D721Med (cell line): ENCODE data around the gene MAP3K13.

ENCODE experiments used
- DNase-seq: peaks from one replicate; pipeline ENCODE4 v3.0.0; 2011; ENCODE audit warnings: low spot score; ENCODE audit not compliant: insufficient read length
- FAIRE-seq: peaks from 2 replicates; lab custom pipeline; 2011; peaks lifted over from hg19 to GRCh38; lab: Jason Lieb, UNC
- CTCF ChIP-seq: IDR thresholded peaks from 2 replicates; pipeline ENCODE4 v1.5.1; 2012; ENCODE audit warnings: mild to moderate bottlenecking, control low read depth; ENCODE audit not compliant: insufficient read depth; ENCODE audit errors: missing control alignments

Gene MAP3K13

GRCh38 chr3:185490241-185490640 is 127.3 kb downstream of the MAP3K13 start:
- FAIRE-seq = no peak
- no peak for DNase-seq
- no peak for TF ChIP-seq CTCF

- peak; percentile 2 for TF ChIP-seq CTCF
- DNase-seq (peak; percentile 96), FAIRE-seq (no peak)
Observed at GRCh38 chr3:185498503-185499396, 135.8 kb downstream of the MAP3K13 start, which contains the start of gene TMEM41A. TMEM41A (minus strand) TSS chr3:185499035; CDS start chr3:185498961, 74 bp downstream.

GRCh38 chr3:185502987-185503386 is 140.1 kb downstream of the MAP3K13 start:
- no peak for TF ChIP-seq CTCF
- no peak for DNase-seq
- no peak for FAIRE-seq

DNA sequence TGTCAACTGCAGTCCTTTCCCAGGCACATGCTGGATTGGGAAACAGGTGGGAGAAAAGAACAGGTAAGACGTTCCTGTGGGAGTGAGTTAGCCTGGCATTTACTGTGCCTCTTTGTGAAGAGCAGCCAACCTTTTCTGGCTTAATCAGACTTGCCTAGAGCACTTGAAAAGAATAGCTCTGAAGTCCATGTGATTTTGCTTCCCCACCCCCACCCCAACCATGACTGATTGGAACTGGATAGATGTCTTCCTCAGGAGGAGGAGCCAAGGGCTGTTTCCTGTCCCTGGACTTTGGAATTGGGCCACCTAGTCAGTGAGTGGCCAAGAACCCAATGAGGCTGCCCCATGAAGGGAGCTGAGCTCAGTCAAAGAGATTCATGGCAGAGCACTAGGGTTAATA is 140.6 kb downstream of the MAP3K13 start:
- DNase-seq (no peak), FAIRE-seq (no peak)
- no peak for TF ChIP-seq CTCF

- no peak for FAIRE-seq
- TF ChIP-seq CTCF = no peak
- DNase-seq = no peak
Observed at GRCh38 chr3:185504636-185505035, 141.7 kb downstream of the MAP3K13 start.

DNA sequence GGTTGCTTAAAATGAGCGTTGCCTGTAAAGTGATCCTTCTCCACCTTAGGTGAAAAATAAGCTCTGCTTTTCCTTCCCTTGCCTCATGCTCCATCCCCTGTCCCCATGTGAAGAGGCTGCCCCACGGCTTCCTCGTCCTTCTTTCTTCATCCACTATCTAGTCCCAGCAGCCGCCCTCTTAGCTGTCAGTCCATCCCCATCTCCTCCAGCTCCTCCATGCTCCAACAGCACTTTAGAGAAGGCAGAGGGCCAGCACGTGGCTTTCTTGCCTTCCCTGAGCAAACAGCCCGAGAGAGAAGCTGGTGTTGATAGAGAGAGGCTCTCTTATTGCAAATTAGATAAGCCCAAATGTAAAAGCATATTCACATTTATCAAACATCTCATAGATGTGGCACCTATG is 144.9 kb downstream of the MAP3K13 start:
- DNase-seq (no peak), FAIRE-seq (no peak)
- TF ChIP-seq CTCF = no peak

DNA sequence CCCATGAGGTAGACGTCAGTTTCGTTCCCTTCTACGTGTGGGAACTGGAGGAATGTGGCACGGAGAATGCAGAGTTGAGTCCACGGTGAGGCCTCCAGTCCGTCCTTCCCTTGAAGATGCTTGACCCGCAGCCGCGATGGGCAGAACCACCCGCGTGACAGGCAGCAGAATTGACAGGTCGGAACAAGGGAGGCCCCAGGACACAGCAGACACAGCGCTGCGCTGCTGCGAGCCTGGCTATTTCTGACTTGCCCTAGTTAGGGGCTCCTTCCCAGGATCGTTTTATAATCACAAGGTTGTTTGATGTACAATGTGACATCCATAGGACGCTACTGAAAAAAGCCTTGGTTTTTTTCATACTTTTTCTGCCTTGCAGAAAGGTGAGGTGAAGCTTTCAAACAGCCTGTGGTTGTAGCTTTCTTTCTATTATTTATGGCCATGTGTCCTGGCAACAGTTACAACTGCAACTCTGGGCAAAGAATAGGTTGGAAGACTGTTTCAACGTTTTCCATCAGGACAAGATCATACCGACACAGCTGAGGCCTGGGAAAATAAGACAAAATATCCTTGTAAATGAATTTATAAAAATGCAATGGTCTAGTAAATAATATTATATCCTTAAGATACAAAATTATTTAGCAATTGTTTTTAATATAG is 145.5 kb downstream of the MAP3K13 start:
- DNase-seq (no peak), FAIRE-seq (no peak)
- TF ChIP-seq CTCF = no peak
